Thyroid gland (tissue), 4 donors: ENCODE results near the gene SEMA6A.

Source experiments
- CTCF ChIP-seq, 6 experiments: fragments of 200-600 bp in 3 of 6; fragments of 450-650 bp in 3 of 6; sonication (generic) in 3 of 6; IDR thresholded peaks; one replicate each; pipeline ENCODE4 v1.5.1; 2016 to 2019; ENCODE audit warnings: antibody characterized with exemption in 6 of 6, mild to moderate bottlenecking in 2 of 6, inconsistent platforms in 1 of 6, moderate library complexity in 1 of 6
- POLR2A ChIP-seq, 2 donors: fragments of 450-650 bp; IDR thresholded peaks; one replicate each; pipeline ENCODE4 v1.6.1; 2017; ENCODE audit warnings: antibody characterized with exemption in 2 of 2, mild to moderate bottlenecking in 2 of 2, moderate library complexity in 1 of 2

- TF ChIP-seq POLR2A (IDR thresholded peaks at IDR 0.05) (no peak), CTCF (IDR thresholded peaks at IDR 0.05) (no peak)
These were observed 78.8 kb downstream of the SEMA6A start for GRCh38 chr5:116495786-116496357.
